UCSD-AML1 (cell line): ENCODE measurements around the gene ST3GAL5.

Experiments used
- DNase-seq: peaks from one replicate; lab custom pipeline; 2025; ENCODE audit not compliant: unreplicated experiment; lab: John Stamatoyannopoulos, UW

The ST3GAL5 gene

GRCh38 chr2:85867556-85868292, 21.1 kb downstream of the ST3GAL5 start:
- DNase-seq: no peak

GRCh38 chr2:85867121-85867520, 21.7 kb downstream of the ST3GAL5 start:
- DNase-seq: no peak

- no peak for DNase-seq
Measured at GRCh38 chr2:85866165-85866659, 22.6 kb downstream of the ST3GAL5 start.

- DNase-seq: no peak
Measured at GRCh38 chr2:85865539-85866164, 23.1 kb downstream of the ST3GAL5 start.

GRCh38 chr2:85864654-85865053, 24.1 kb downstream of the ST3GAL5 start:
- no peak for DNase-seq

GRCh38 chr2:85862426-85862825, 26.4 kb downstream of the ST3GAL5 start:
- no peak for DNase-seq

- no peak for DNase-seq
Measured at GRCh38 chr2:85861650-85862049, 27.1 kb downstream of the ST3GAL5 start.

GRCh38 chr2:85861180-85861579, 27.6 kb downstream of the ST3GAL5 start:
- DNase-seq: no peak

GRCh38 chr2:85858841-85859240, 29.9 kb downstream of the ST3GAL5 start:
- no peak for DNase-seq

GRCh38 chr2:85854897-85855296, 33.9 kb downstream of the ST3GAL5 start:
- no peak for DNase-seq

GRCh38 chr2:85854166-85854509, 34.7 kb downstream of the ST3GAL5 start:
- no peak for DNase-seq

GRCh38 chr2:85853499-85854165, 35.2 kb downstream of the ST3GAL5 start:
- DNase-seq: peak; percentile 50

GRCh38 chr2:85852937-85853498, 35.8 kb downstream of the ST3GAL5 start:
- peak; percentile 50 for DNase-seq

GRCh38 chr2:85852152-85852840, 36.5 kb downstream of the ST3GAL5 start:
- DNase-seq: no peak

GRCh38 chr2:85851253-85852151, 37.3 kb downstream of the ST3GAL5 start:
- DNase-seq: no peak

GRCh38 chr2:85850451-85850850, 38.3 kb downstream of the ST3GAL5 start:
- no peak for DNase-seq

GRCh38 chr2:85847051-85847588, 41.7 kb downstream of the ST3GAL5 start:
- DNase-seq: no peak

GRCh38 chr2:85846411-85846810, 42.4 kb downstream of the ST3GAL5 start:
- DNase-seq: no peak

- no peak for DNase-seq
Measured at GRCh38 chr2:85844486-85844885, 44.3 kb downstream of the ST3GAL5 start.

- no peak for DNase-seq
Measured at GRCh38 chr2:85843543-85843942, 45.2 kb downstream of the ST3GAL5 start.
